ENCODE results near the gene GRIN2D. TPM values are rescaled to one million over a fixed set of nuclear protein-coding genes. Genes with fewer than 3 reads are reported as not detected.

The GRIN2D gene
- polyA plus RNA-seq, 1 of the 3 experiments (the other 2 are of a cell fraction): 0.92 TPM

GRCh38 chr19:48433337-48433736 lies 39.9 kb downstream of the GRIN2D start:
- Histone ChIP-seq H4K20me1 (ENCODE audit: insufficient read depth) (no peaks in the 10 kb centered on the region), H3K27me3 (ENCODE audit: insufficient read depth) (no peaks in the 10 kb centered on the region), H3K4me1 (ENCODE audit: control insufficient read depth in 1 of 2, insufficient read depth in 2 of 2, low read depth in 1 of 2, low read length in 1 of 2) (no peaks in the 10 kb centered on the region), H3K27ac (ENCODE audit: low read depth in 2 of 2, low read length in 1 of 2) (no peak overlapping the region), H2AFZ (ENCODE audit: low read depth) (no peak overlapping the region), H3K79me2 (ENCODE audit: insufficient read depth) (no peaks in the 10 kb centered on the region), H3K4me2 (no peak overlapping the region), H3K9me2 (no peaks in the 10 kb centered on the region), H3F3A (replicated peaks; ENCODE audit: insufficient read depth) (no peaks in the 10 kb centered on the region), H3K36me3 (replicated peaks in 1 of 2; ENCODE audit: control insufficient read depth in 1 of 2, insufficient read depth in 2 of 2, low read length in 1 of 2) (peaks cover 0 to 5% of the 10 kb centered on the region in 2 experiments), H3K9ac (no peak overlapping the region), H3K4me3 (ENCODE audit: low read depth in 2 of 2, low read length in 1 of 2) (no peak overlapping the region), H3K9me3 (no peaks in the 10 kb centered on the region)
- CTCF ChIA-PET: interaction anchor here (1.1 to 1.6 kb wide), 2 partner anchors 12 to 56 kb away, joined by 3 to 5 read pairs; partner anchors contain the start of gene GRWD1
- 92% methylated on average over 8 of the region's 8 CpGs for WGBS (ENCODE audit: low lambda C conversion rate)
- no peak for DNase-seq
- TF ChIP-seq ELF1 (IDR thresholded peaks at IDR 0.05) (no peak), TEAD4 (IDR thresholded peaks at IDR 0.05; ENCODE audit: borderline replicate concordance, insufficient read depth) (no peak), CHD2 (IDR thresholded peaks at IDR 0.05; ENCODE audit: low read length, partially characterized antibody) (no peak), RCOR1 (IDR thresholded peaks at IDR 0.05; ENCODE audit: low read length) (no peak), ZBTB33 (IDR thresholded peaks at IDR 0.05; ENCODE audit: borderline replicate concordance, low read depth) (no peak), SIN3A (IDR thresholded peaks at IDR 0.05; ENCODE audit: borderline replicate concordance, low read depth, low read length) (no peak), MXI1 (IDR thresholded peaks at IDR 0.05; ENCODE audit: low read depth, low read length) (no peak), TAF1 (IDR thresholded peaks at IDR 0.05; ENCODE audit: borderline replicate concordance, low read depth, low read length) (no peak), SMC3 (IDR thresholded peaks at IDR 0.05; ENCODE audit: low read depth, low read length) (no peak), MAX (IDR thresholded peaks at IDR 0.05; ENCODE audit: low read depth) (no peak), FOXM1 (IDR thresholded peaks at IDR 0.05; ENCODE audit: low read depth) (no peak), YY1 (IDR thresholded peaks at IDR 0.05; ENCODE audit: low read depth) (no peak), PBX3 (IDR thresholded peaks at IDR 0.05) (no peak), IRF3 (IDR thresholded peaks at IDR 0.05; ENCODE audit: low read depth, low read length) (no peak), TCF12 (IDR thresholded peaks at IDR 0.05) (no peak), NFIC (IDR thresholded peaks at IDR 0.05; ENCODE audit: borderline replicate concordance) (no peak), RXRA (IDR thresholded peaks at IDR 0.05; ENCODE audit: borderline replicate concordance, low read depth) (no peak), JUND (IDR thresholded peaks at IDR 0.05) (no peak), CTCF (IDR thresholded peaks at IDR 0.05) (no peak), MEF2A (IDR thresholded peaks at IDR 0.05; ENCODE audit: borderline replicate concordance, low read depth) (no peak)
- POLR2A ChIA-PET: no interaction called here
